Measurements from ENCODE around the gene ALLC.

The ALLC gene

DNA sequence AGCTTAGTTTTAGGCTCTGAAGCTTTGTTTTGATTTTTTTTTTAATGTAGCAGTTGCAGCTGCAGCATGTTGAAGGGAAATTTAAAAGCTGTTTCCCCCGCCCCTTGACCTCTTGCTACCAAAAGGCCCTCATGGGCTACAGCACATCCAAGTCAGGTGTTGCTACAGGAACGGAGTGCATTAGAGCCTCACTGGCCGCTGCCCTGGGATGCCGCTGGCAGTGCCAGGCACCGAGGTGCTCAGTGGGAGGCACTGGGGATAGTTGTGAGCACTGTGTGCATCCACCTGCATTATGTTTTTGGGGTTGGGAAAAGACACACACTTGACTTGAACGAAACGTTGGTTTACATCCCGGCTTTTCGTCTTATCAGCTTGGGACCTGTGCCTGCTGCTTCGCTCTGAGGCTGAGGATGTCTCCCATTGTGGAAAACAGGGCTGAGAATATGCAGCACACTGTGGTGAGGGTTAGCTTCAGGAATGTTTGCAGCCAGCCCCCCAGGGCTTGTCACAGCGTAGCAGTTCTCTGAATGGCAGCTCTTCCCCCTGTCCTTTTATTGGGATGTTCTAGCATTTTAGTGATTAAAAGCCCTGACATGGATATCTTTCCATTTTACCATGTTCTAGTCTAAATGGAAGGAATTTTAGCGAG is 69.5 kb downstream of the ALLC start:
- no peak for DNase-seq

DNA sequence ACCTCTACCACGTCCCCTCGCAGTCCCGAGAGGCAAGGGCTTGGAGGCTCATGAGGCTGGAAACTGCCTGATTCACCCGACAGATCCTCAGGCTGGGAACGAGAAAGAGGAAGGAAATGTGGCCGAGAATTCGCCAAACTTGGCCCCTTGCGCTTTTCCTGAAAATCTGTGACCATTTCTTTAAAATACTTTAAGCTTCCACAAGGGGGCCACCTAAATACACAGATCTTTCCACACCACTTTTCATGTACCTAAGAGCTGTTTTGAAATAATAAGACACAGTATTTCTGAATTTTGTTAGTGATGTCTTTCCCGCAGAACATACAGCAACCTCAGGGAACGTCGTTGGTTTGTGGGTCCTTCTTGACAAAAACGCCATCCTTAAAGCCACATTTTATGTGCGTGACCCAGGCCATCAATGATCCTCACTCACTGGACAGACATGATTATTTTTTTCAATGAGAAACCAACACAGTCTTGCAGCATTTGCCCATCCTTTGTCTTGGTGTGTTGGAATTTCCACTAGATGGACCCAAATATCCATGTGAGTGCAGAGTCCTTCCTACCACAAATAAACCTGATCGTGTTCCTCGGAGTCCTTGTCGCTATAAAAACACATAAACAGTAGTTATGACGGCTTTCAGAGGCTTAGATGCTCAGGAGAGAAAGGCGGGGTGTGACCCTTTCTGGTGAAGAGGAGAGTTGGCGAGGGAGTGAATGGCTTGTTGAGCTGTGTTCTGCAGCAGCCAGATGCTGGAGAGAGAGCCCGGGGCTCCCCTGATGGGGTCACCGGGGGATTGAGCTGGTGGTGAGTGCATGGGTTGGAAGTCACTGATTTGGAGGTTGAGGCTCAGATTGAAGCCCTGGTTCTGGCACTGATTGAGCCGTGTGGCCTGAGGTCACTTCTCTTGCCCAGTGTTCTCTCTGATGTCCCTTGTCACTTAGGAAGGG is 70.4 kb downstream of the ALLC start:
- peak; percentile 75 for DNase-seq

DNA sequence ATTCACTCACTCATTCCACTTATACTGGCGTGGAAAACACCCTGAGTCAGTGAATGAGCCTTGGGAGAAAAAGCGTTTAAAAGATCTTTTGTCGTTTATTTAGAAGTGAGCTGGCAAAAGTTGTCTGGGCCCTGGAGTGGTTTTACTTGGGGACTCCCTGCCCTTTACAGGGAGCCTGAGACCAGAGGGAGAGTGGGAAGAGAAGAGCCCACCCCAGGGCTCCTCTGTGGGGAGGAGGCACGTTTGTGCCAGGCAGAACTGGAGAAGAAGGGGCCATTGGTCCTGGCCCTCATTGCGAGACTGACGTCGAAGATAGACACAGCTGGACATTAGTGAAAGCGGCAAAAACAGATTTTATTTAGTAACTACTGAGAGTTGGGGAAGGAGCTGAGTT is 71.1 kb downstream of the ALLC start:
- no peak for DNase-seq

DNA sequence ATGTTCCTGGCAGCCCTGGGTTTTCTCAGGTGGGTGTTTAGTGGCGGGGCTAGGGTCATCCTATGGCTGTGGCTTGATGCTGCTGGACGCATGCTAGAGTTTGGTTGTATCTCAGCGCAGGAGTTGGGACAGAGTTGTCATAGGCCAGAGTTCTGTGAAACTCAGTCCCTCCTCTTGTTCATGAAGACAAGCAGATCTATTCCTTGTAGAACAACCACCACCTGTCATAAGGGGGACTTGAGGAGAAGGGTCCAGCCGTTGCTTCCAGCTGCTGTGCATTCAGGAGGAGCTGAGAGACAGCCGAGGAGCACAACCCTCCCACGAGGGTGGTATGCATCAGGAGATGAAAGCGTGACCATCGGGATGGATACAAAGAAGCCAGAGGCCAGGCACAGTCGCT is 71.8 kb downstream of the ALLC start:
- no peak for DNase-seq

- DNase-seq: no peak
Measured at GRCh38 chr2:3730646-3731045, 72.6 kb downstream of the ALLC start.

GRCh38 chr2:3731829-3732228 is 73.8 kb downstream of the ALLC start:
- DNase-seq: no peak

- DNase-seq: no peak
Measured at GRCh38 chr2:3736112-3736511, 78.1 kb downstream of the ALLC start.

DNA sequence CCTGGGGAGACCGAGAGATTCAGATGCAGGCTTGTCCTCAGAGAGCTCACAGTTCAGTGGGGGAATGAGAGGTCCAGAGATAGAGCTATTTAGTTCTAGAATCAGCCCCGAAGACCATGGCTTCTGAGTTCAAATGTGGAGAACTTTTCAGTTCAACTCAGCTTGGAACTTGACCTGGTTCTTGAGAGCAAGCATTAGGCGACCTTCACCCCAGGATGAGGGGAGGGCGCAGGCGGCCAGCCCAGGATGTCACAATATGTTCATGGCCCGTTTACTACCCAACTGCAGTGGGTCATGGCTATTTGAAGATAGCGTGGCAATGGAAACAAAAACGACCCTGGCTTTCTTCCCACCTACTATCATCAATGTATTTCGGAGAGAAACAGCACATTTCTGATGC is 79.1 kb downstream of the ALLC start:
- DNase-seq: no peak

- DNase-seq: peak; percentile 65
Measured at GRCh38 chr2:3738454-3738853, 80.5 kb downstream of the ALLC start.

DNA sequence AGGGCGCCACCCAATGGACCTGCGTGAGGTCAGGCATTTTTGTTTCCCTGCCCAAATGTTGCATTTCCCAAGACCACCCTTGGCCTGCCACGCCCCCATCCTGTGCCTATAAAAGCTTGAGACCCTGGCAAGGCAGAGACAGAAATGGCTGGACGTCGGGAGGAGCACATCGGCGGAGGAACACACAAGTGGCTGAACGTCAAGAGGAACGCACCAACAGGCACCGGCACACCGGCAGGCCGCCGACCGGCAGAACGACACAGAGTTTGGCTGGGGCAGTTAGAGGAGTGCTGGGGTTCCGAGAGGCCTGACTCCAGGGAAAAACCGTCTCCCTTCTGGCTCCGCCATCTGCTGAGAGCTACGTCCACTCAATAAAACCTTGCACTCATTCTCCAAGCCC is 81.3 kb downstream of the ALLC start:
- DNase-seq: no peak

DNA sequence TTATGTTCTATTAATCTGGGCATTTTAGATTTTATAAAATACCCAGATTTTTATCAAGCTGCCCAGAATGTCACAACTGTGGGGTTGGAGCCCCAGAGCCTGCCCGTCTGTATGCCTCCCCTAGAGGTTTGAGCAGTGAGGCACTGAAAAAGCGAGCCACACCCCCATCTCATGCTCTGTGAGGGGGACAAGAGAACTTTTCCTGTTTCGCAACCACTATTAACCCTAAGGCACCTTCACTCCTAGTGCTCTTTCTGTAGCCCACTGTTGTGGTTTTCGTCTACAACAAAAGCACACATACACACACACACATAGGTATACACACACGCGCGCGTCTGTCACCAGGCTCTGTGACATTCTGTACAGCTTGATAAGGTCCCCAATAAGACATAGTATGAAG is 83.4 kb downstream of the ALLC start:
- peak; percentile 9 for DNase-seq

- DNase-seq: no peak
Measured at GRCh38 chr2:3741867-3742602, 84.0 kb downstream of the ALLC start.

DNA sequence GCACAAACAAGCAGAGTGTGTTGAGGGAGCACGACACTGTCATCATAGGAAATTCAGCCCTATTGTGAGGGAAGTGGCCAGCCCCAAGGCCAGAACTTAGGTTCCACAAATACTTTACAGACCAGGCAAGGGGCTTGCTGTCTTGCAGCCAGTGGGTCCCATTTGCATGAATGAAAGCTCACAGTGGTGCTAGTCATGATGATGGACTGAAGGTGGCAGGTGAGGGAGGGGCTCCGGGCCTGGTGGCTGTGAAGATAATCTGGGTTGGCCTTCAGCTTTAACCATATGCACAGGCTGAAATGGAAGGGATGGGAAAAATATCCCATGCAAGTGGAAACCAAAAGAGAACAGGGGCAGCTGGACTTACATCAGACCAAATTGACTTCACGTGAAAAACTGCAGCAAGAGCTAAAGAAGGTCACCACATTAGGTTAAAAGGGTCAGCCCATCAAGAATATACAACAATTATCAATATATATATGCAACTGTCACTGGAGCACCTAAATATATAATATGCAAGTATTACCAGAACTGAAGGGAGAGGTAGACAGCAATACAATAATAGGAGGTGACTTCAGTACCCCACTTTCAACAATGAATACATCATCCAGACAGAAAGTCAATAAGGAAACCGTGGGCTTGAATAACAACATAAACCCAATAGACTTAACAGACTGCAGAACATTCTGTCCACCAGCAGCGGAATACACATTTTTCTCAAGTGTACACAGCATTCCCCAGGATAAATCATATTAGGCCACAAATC is 84.9 kb downstream of the ALLC start:
- no peak for DNase-seq

DNA sequence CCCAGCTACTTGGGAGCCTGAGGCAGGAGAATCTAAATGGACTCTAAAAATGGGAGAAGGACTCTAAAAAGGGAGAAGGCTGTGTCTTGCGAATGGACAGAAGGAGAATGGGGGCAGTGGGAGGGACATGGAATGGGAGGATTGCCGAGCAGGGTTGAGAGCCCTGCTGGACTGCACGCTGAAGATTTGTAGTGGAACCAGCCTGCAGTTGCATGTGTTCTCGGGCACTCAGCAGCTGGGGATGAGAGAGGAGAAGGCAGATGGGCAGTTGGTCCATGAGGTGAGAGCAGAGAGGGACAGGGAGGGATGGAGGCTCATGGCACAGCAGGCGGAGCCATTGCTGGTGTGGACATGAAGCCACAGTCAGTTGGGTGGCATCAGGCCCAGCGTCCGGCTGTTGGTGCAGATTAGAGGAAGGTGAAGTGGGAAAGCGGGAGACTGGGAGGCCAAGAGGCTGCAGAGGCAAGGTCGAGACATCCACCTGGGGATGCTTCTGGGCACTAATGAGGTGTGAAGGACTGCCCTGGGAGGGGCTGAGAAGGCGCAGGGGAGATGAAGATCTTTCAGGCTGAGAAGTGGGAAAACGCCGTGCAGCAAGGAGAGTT is 86.1 kb downstream of the ALLC start:
- no peak for DNase-seq

GRCh38 chr2:3745920-3746319 is 87.9 kb downstream of the ALLC start:
- DNase-seq: peak; percentile 3

DNA sequence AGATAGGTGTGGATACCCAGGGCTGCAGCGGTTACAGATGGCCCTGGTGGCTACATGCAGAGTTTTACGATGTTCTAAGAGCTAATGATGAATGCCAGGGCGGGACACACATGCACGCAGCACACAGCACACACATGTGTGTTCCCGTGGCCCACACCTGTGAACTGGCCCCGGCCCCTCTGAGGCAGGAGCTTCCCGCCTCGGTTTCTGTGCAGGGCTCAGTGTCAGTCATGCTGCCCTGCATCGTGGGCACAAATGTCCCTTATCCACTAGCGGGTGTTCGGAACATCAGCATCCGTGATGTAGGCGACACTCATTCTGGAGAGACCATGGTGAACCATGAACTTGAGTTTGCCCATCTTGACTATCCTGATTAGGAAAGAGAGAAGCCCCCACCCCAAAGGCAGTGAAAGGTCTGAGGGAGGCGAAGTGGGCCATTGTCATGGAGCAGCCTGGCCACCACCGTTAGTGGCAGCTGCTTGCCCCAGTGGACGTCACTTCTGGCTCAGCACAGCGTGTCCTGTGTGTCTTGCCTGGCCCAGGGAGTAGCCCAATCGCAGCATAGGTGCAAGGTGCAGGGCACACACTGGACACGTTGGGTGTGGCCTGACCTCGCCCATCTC is 89.1 kb downstream of the ALLC start:
- no peak for DNase-seq

DNA sequence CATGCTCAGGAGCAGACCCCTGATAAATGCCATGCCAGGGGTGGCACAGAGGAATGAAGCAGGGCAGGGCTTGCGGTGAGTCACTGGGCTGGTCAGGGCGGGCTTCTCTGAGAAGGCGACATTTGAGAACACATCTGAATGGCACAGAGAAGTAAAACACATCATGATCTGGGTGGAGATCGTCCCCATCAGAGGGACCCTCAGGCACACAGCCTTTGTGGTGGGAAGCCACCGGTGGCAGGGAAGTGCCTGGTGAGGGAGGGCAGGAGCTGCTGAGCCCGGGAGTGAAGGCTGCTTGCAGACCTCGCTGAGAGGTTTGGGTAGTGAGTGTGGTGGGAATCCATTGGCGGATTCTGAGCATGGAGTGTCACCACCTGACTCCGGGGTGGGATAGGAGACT is 89.8 kb downstream of the ALLC start:
- DNase-seq: no peak

DNA sequence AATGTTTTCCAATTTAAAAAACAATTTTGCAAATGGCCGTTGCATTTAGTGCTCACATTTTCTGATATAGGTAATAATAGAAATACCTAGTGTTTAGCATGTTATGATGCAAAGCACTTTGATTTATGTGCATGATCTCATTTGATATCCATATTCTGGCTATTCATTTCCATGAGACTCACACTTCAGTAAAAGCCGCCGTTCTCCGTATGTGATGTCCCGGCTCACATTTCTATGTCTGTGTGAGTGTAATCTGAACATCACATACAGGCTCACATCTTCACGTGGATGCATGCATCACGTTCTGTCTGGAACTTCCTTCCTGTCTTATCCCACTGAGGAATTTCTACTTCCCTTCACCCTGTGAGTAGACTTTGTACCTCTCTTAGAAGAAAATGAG is 91.2 kb downstream of the ALLC start:
- no peak for DNase-seq

- no peak for DNase-seq
Measured at GRCh38 chr2:3751251-3751650, 93.3 kb downstream of the ALLC start.

DNA sequence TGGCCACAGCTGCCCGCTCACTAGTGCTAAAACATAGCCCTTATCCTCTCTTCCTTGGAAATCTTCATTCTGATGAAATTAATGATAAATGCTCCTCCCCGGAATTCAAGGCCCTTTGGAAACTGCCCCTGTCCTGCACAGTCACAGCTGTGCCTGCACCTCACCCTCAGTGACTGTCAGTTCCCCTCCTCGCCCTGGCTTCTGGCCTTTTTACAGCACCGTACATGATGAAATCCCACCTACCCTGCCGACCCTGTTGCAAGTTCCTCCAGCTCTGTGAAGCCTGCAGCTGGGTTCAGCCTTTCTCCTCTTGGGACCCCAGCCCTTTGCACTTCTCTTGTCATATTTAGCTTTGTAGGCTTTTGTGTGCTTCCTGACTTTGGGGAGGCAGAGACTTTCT is 93.8 kb downstream of the ALLC start:
- DNase-seq: peak; percentile 3

All from hematopoietic multipotent progenitor cell treated with erythropoietin and hydrocortisone succinate and interleukin-3 and kit ligand, for 6 days (in vitro differentiated cells).